ENCODE data around the gene IFNAR2. TPM values are rescaled to one million over a fixed set of nuclear protein-coding genes. Genes with fewer than 3 reads are reported as not detected.

The IFNAR2 gene
- total RNA-seq, 4 donors from 2014 or later = 0.20 to 16.5 (median 5.1) TPM

GRCh38 chr21:33270986-33271385 is 41.2 kb downstream of the IFNAR2 start:
- Histone ChIP-seq H3K36me3 (peaks cover 0 to 11% (median 2%) of the 10 kb centered on the region in 4 donors), H3K4me3 (no peak overlapping the region), H3K4me1 (peaks cover 9 to 36% (median 30%) of the 10 kb centered on the region in 4 donors), H3K27ac (no peak overlapping the region), H3K27me3 (no peaks in the 10 kb centered on the region), H3K9me3 (no peaks in the 10 kb centered on the region)
- intact Hi-C loops (cut with DNase I; ENCODE audit: low total_unique reads) (no loop called here), in situ Hi-C loops (cut with MboI; ENCODE audit: low pct_ligation_motif_present in 1 of 4, low pct_unique_long_range_greater_than_20kb in 1 of 4, low sequenced_read_pairs in 3 of 4) (no loop called here)
- WGBS, 2 donors (ENCODE audit: low coverage in 1 of 2) = 95 to 97% methylated on average over 6 to 8 of the region's 8 CpGs
- no peak for TF ChIP-seq CTCF (IDR thresholded peaks at IDR 0.05)
- no peak for TF ChIP-seq POLR2AphosphoS5 (IDR thresholded peaks at IDR 0.05)
- no peak for TF ChIP-seq EP300 (IDR thresholded peaks at IDR 0.05; ENCODE audit: low read depth)
- TF ChIP-seq POLR2A (IDR thresholded peaks at IDR 0.05) = no peak
- no peak for DNase-seq

- intact Hi-C loops (cut with DNase I; ENCODE audit: low total_unique reads) (no loop called here), in situ Hi-C loops (cut with MboI; ENCODE audit: low pct_ligation_motif_present in 1 of 4, low pct_unique_long_range_greater_than_20kb in 1 of 4, low sequenced_read_pairs in 3 of 4) (no loop called here)
- Histone ChIP-seq H3K27me3 (no peaks in the 10 kb centered on the region), H3K4me1 (peaks cover 3 to 22% (median 17%) of the 10 kb centered on the region in 4 donors), H3K36me3 (peaks cover 0 to 20% (median 2%) of the 10 kb centered on the region in 4 donors), H3K27ac (no peak overlapping the region), H3K9me3 (no peaks in the 10 kb centered on the region), H3K4me3 (no peak overlapping the region)
- WGBS, 2 donors (ENCODE audit: low coverage in 1 of 2) = 66 to 68% methylated on average over 5 to 6 of the region's 6 CpGs
- TF ChIP-seq CTCF (IDR thresholded peaks at IDR 0.05) (no peak), POLR2AphosphoS5 (IDR thresholded peaks at IDR 0.05) (no peak), POLR2A (IDR thresholded peaks at IDR 0.05) (no peak), EP300 (IDR thresholded peaks at IDR 0.05; ENCODE audit: low read depth) (no peak)
- no peak for DNase-seq
Measured at GRCh38 chr21:33273044-33273443, 43.3 kb downstream of the IFNAR2 start.

GRCh38 chr21:33278721-33279120 is 49.0 kb downstream of the IFNAR2 start:
- no peak for DNase-seq
- intact Hi-C loops (cut with DNase I; ENCODE audit: low total_unique reads) (no loop called here), in situ Hi-C loops (cut with MboI; ENCODE audit: low pct_ligation_motif_present in 1 of 4, low pct_unique_long_range_greater_than_20kb in 1 of 4, low sequenced_read_pairs in 3 of 4) (no loop called here)
- no peak for TF ChIP-seq POLR2A (IDR thresholded peaks at IDR 0.05)
- TF ChIP-seq EP300 (IDR thresholded peaks at IDR 0.05; ENCODE audit: low read depth) = no peak
- no peak for TF ChIP-seq CTCF (IDR thresholded peaks at IDR 0.05)
- no peak for TF ChIP-seq POLR2AphosphoS5 (IDR thresholded peaks at IDR 0.05)
- no peaks in the 10 kb centered on the region for H3K9me3 ChIP-seq
- no peak overlapping the region for H3K4me3 ChIP-seq
- WGBS, 2 donors (ENCODE audit: low coverage in 1 of 2) = 95 to 100% methylated on average over 2 of the region's 2 CpGs
- no peak overlapping the region for H3K27ac ChIP-seq
- no peaks in the 10 kb centered on the region for H3K4me1 ChIP-seq
- no peaks in the 10 kb centered on the region for H3K27me3 ChIP-seq
- H3K36me3 ChIP-seq = peaks cover 0 to 65% (median 9%) of the 10 kb centered on the region in 4 donors

GRCh38 chr21:33279330-33279820 is 49.6 kb downstream of the IFNAR2 start:
- Histone ChIP-seq H3K4me1 (no peaks in the 10 kb centered on the region), H3K27ac (no peak overlapping the region), H3K4me3 (no peak overlapping the region), H3K27me3 (no peaks in the 10 kb centered on the region), H3K9me3 (no peaks in the 10 kb centered on the region), H3K36me3 (peaks cover 0 to 66% (median 9%) of the 10 kb centered on the region in 4 donors)
- 97 to 100% methylated on average over 3 of the region's 3 CpGs for WGBS, 2 donors (ENCODE audit: low coverage in 1 of 2)
- no peak for TF ChIP-seq CTCF (IDR thresholded peaks at IDR 0.05)
- no peak for TF ChIP-seq EP300 (IDR thresholded peaks at IDR 0.05; ENCODE audit: low read depth)
- no peak for TF ChIP-seq POLR2A (IDR thresholded peaks at IDR 0.05)
- TF ChIP-seq POLR2AphosphoS5 (IDR thresholded peaks at IDR 0.05) = no peak
- intact Hi-C loops (cut with DNase I; ENCODE audit: low total_unique reads) (no loop called here), in situ Hi-C loops (cut with MboI; ENCODE audit: low pct_ligation_motif_present in 1 of 4, low pct_unique_long_range_greater_than_20kb in 1 of 4, low sequenced_read_pairs in 3 of 4) (no loop called here)
- DNase-seq = no peak

Other genes with a start within 250 kb of the IFNAR2 start
- gene OLIG2, start 204.0 kb upstream of the IFNAR2 start, total RNA-seq = not detected
- gene OLIG1, start 159.8 kb upstream of the IFNAR2 start, total RNA-seq = not detected
- 100 to 1,000 TPM in 1 of 4 donors, 10 to 100 TPM in 3; 15.7 to 104 (median 63.2) TPM for gene IL10RB, start 36.4 kb downstream of the IFNAR2 start, total RNA-seq
- 10 to 100 TPM; 10.3 to 30.7 (median 28.9) TPM for gene IFNAR1, start 95.0 kb downstream of the IFNAR2 start, total RNA-seq
- gene IFNGR2, start 173.5 kb downstream of the IFNAR2 start, total RNA-seq = 100 to 1,000 TPM in 1 of 4 donors, 10 to 100 TPM in 3; 40.8 to 131 (median 76.6) TPM

Data from transverse colon (tissue), 4 donors.